NK-92 (cell line): ENCODE results near the gene ALKAL2.
"Not testable (repeated sequence)": the region's sequence is repeated elsewhere in the genome, so short reads cannot be mapped to it uniquely, and the experiment has no call there.

Experiments
- DNase-seq: peaks from one replicate; lab custom pipeline; 2025; ENCODE audit not compliant: unreplicated experiment; lab: John Stamatoyannopoulos, UW

The ALKAL2 gene

DNA sequence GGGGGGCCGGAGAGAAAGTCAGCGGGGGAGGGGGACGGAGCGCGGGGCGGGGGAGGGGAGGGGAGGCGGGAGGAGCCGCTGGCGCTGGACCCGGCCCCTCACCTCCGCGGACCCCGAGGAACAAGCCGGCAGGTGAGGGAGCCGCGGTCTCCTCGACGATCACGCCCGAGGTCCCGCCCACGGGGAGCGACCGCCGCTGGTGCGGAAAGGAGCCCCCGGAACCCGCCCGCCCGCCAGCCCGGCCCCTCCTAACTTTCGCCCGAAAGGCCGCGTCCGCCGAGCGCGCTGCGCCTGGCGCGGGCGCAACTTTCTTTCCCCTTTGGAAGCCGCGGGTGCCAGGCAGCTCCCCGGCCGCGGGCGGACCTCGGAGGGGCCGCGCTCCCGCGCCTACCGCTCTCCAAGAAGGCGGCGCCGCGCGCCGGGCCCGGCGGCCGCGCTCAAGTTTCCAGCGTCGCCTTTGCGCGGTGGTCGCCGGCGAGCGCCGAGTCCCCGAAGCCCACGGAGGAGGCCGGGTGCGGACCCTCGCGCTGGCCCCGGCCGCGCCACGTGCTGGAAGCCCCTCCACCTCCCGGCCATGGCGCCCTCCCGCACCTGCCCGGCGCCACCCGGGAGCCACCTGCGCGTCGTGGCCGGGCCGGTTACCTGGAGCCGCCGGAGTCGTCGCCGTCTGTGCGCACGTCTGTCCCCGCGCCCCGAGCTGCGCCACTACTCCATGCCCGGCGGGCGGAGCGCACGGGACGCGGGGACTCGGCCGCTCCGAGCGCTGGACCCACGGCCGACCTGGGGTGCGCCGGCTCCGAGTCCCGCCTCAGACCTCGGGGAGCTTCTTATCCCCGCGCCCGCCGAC lies at the start of gene ALKAL2:
TSS of gene ALKAL2 (minus strand) at position 181 of the 847 bp plus-strand sequence. CDS start 256 bp downstream, outside the sequence.
- DNase-seq = no peak

DNA sequence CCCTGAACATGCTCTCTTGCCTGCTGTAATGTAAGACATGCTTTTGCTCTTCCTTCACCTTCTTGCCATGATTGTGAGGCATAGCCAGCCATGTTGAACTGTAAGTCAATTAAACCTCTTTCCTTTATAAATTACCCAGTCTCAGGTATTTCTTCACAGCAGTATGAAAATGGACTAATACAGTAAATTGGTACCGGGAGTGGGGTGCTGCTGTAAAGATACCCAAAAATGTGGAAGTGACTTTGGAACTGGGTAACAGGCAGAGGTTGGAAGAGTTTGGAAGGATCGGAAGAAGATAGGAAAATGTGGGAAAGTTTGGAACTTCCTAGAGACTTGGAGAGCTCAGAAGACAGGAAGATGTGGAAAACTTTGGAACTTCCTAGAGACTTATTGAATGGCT lies 49.1 kb upstream of the ALKAL2 start:
- not testable (repeated sequence) for DNase-seq

- no peak for DNase-seq
These were observed 48.5 kb upstream of the ALKAL2 start for GRCh38 chr2:336360-336759.

DNA sequence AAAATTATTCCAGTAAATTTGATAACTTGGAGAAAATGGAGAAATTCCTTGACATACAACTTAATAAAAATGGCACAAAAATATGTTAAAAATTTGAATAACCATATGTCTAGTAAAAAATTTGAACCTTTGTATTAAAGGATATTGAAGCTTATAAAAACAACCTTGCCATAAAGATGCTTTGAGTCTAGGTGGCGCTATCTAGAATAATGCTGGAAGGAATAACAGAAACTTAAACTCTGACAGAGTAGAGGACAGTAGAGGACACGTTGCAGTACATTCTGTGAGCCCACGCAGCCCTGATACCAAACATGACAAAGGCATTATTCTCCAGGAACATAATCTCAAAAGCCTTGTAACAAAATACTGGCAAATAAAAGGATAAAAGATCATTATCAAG lies 44.7 kb upstream of the ALKAL2 start:
- DNase-seq = no peak

DNA sequence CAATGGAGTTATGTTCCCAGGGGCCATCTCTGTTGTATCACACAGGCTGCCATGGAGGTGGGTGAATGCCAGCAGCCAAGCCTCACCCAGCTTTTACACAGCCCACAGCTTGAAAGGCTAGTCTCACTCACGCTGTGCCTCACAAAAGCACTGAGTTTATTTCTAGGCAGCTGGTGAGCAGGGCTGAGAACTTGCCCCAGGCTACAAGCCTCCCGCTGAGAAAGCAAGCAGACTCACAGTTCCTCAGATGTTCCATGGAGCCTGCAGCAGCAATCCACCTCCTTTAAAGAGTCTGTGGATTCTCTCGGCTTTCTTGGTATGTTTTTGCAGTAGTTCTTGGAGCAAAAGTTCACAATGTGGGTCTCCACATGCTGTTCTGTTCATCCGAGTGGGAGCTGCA lies 40.9 kb upstream of the ALKAL2 start:
- DNase-seq = no peak

DNA sequence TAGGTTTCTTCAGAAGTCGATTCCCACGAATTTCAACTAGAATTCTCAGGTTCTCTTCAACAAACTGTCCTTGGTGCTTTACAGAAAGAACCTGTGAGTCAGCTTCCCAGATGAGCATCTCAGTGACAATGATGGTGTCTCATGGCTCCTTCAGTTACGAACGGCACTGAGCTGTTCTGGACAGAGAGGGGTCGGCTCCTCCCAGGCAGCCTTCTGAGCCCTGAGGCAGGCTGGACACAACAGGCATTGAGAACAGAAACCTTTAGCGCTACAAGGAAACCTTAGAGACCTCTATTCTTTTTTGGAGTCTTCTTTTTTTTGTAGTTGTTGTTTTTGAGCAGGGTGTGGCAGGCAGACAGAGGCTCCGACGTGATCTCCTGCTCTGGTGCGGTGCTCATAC lies 35.1 kb upstream of the ALKAL2 start:
- no peak for DNase-seq

GRCh38 chr2:322326-322725 lies 34.4 kb upstream of the ALKAL2 start:
- DNase-seq = no peak

DNA sequence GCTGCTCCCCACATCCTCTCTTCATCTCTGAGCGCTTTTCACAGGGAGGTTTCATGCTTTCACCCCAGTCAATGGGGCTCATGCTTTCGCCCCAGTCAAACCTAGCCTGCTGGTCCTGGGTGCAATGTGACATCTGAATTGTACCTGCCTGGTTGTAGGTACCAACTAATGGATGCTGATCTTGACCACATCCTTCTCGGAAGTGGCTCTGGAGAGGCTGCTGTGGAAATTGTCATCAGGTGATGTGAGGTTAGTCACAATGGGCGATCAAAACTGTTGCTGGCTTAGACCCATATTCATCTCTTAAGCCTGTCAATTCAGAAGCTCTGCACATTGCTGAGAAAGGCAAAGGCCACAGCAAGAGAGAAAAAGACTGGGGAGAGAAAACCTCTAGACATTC lies 32.7 kb upstream of the ALKAL2 start:
- DNase-seq = no peak

DNA sequence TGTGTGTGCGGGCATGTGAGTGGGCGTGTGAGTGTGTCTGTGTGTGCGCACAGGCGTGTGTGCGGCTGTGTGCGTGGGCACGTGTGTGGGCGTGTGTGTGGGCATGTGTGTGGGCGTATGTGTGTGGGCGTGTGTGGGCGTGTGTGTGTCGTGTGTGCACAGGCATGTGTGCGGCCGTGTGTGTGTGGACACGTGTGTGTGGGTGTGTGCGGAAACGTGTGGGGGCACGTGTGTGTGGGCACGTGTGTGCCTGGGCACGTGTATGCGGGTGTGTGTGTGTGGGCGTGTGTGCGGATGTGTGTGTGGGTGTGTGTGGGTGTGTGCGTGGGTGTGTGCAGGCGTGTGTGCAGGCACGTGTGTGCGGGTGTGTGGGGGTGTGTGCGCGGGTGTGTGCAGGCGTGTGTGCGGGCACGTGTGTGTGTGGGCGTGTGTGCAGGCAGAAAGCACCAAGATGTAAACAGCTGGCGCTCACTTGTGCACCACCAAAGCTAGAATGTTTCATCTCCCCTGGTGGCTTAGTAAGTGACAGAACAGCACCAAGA lies 31.2 kb upstream of the ALKAL2 start:
- no peak for DNase-seq

DNA sequence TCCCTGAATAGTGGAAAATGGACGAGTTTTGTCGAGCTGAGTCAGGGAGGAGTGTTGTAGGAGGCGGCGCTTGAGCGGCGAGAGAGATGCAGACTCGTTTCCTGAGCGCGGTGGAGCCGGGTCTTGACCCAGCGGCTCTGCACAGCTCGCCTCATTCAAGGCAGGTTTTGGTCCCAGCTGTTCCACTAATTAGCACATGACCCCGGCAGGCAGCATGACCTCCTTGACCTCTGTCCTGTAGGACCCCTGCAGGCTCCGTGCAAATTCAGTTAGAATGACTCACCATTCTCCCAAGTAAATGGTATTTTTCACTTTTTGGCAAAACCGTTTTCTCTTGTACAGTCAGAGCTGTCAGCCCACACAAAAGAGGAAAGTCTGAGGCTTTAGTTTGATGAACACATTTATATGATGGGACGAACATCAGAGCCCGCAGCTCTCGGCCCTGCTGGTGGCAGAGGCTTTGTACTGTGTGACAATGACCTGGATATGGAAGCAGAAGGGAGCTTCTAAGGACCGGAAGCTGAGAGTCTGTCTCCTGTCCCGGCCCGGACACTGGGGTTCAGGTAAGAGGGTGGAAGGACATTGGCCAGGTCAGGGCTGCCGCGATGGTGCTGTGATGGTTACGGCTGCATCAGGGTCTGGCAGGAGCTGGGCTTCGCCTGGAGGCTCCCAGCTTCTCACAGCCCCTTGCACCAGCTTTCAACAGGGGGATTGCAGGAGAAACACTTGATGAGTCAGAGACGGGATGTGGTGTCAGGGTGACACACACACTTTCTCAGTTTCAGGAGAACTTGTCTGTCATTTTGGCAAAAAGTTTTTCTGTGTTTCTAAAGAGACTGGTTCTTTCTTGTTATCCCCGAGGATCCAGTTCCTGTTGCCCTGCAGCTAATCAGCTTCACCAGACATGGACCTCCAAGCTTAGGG lies 29.9 kb upstream of the ALKAL2 start:
- DNase-seq = no peak

DNA sequence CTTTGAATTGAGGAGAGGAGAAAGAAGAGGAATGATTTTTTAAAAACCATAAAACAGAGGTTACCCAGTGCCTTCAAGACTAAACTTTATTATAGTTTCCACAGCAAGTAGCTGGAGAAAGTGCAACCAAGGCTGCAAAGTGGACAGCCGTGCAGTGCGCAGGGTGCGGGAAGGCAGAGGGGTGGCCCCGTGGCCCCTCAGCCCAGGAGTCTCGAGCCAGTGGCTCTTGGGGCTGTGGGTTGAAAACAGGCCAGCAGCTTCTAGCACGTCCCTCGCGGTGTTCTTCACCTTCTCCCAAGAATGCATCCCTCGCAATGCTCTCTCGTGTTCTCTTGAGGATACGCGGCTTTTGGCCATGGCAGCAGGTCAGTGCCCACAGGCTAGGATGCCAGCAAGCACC lies 28.5 kb upstream of the ALKAL2 start:
- no peak for DNase-seq

GRCh38 chr2:315925-316324 lies 28.0 kb upstream of the ALKAL2 start:
- not testable (repeated sequence) for DNase-seq

- no peak for DNase-seq
These were observed 26.9 kb upstream of the ALKAL2 start for GRCh38 chr2:314561-315336.

DNA sequence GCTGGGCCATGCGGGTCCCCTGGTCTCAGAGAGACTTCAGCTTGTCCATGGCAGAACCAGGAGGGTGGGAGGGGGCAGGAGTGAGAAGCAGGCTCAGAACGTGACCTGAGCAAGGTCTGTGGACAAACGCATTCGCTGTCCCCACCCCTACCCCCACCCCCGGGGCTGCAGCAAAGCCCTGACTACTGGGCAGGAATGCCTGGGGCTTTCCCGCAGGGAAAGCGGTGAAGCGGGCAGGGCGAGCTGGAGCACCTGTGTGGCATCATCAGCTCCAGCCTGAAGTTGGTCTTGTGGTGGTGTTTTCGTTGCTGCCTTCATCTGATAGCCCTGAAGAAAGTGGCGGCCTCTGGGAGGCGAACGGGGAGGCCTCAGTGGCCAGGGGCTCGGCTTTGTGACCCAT lies 26.1 kb upstream of the ALKAL2 start:
- no peak for DNase-seq

GRCh38 chr2:310994-311393 lies 23.1 kb upstream of the ALKAL2 start:
- no peak for DNase-seq

- DNase-seq = no peak
These were observed 22.1 kb upstream of the ALKAL2 start for GRCh38 chr2:309954-310510.

- no peak for DNase-seq
These were observed 21.5 kb upstream of the ALKAL2 start for GRCh38 chr2:309148-309953.

- no peak for DNase-seq
These were observed 17.5 kb upstream of the ALKAL2 start for GRCh38 chr2:305366-305765.

- no peak for DNase-seq
These were observed 8.5 kb upstream of the ALKAL2 start for GRCh38 chr2:296354-296753.

- no peak for DNase-seq
These were observed 7.2 kb upstream of the ALKAL2 start for GRCh38 chr2:295090-295489.
